HG03520 (cell line): ENCODE measurements around the gene ADH5.
"Not testable (repeated sequence)": the region's sequence is repeated elsewhere in the genome, so short reads cannot be mapped to it uniquely, and the experiment has no call there.

ENCODE experiments used
- ATAC-seq: cut with Tn5 transposase; IDR thresholded peaks from one replicate; pipeline ENCODE4 v1.9.1; 2021; ENCODE audit warnings: mild to moderate bottlenecking, moderate library complexity; ENCODE audit not compliant: unreplicated experiment

The ADH5 gene

GRCh38 chr4:99038213-99038612 is 50.4 kb downstream of the ADH5 start:
- ATAC-seq: no peak

GRCh38 chr4:99033956-99034355 is 54.6 kb downstream of the ADH5 start:
- no peak for ATAC-seq

GRCh38 chr4:99029852-99030251 is 58.7 kb downstream of the ADH5 start:
- ATAC-seq: no peak

GRCh38 chr4:99029018-99029735 is 59.4 kb downstream of the ADH5 start:
- ATAC-seq: peak; percentile 92

- no peak for ATAC-seq
Measured at GRCh38 chr4:99028187-99028586, 60.4 kb downstream of the ADH5 start.

GRCh38 chr4:99027304-99027703 is 61.3 kb downstream of the ADH5 start:
- ATAC-seq: no peak

- ATAC-seq: no peak
Measured at GRCh38 chr4:99025506-99025905, 63.1 kb downstream of the ADH5 start.

GRCh38 chr4:99024481-99025275 is 63.9 kb downstream of the ADH5 start:
- no peak for ATAC-seq

- not testable (repeated sequence) for ATAC-seq
Measured at GRCh38 chr4:99023800-99024251, 64.8 kb downstream of the ADH5 start.

GRCh38 chr4:99022566-99022965 is 66.0 kb downstream of the ADH5 start:
- ATAC-seq: no peak

GRCh38 chr4:99021386-99021785 is 67.2 kb downstream of the ADH5 start:
- ATAC-seq: no peak
